Naive B cell (primary cell): ENCODE results near the gene AGBL1. TPM values are rescaled to one million over a fixed set of nuclear protein-coding genes. Genes with fewer than 3 reads are reported as not detected.
"Not testable (repeated sequence)": the region's sequence is repeated elsewhere in the genome, so short reads cannot be mapped to it uniquely, and the experiment has no call there.

Source experiments
- ATAC-seq, 2 donors: fragments of 150-1000 bp; cut with Tn5 transposase; 2 replicates each; pipeline ENCODE4 v1.10.0; 2021; ENCODE audit warnings: low read depth in 2 of 2, mild to moderate bottlenecking in 2 of 2, moderate library complexity in 2 of 2
- DNase-seq: peaks from one replicate; pipeline ENCODE4 v3.0.0; 2022
- H3K27ac Mint-ChIP-seq, 6 donors: one replicate each; pipeline ENCODE4 v1.8.0; 2020 to 2022; ENCODE audit warnings: mild to moderate bottlenecking in 6 of 6, mixed read lengths in 6 of 6, moderate library complexity in 5 of 6, inconsistent platforms in 2 of 6
- H3K27me3 Mint-ChIP-seq, 3 donors: one replicate each; pipeline ENCODE4 v1.8.0; 2021 to 2022; ENCODE audit warnings: mixed read lengths in 3 of 3, mild to moderate bottlenecking in 1 of 3
- H3K36me3 Mint-ChIP-seq, 2 donors: one replicate each; pipeline ENCODE4 v1.8.0; 2020 to 2022; ENCODE audit warnings: mixed read lengths in 2 of 2, inconsistent platforms in 1 of 2, mild to moderate bottlenecking in 1 of 2
- H3K4me1 Mint-ChIP-seq, 3 donors: one replicate each; pipeline ENCODE4 v1.8.0; 2020 to 2022; ENCODE audit warnings: mixed read lengths in 3 of 3, inconsistent platforms in 1 of 3, mild to moderate bottlenecking in 1 of 3, moderate library complexity in 1 of 3
- H3K4me3 Mint-ChIP-seq, 8 donors: one replicate each; pipeline ENCODE4 v1.8.0; 2020 to 2022; ENCODE audit warnings: mild to moderate bottlenecking in 8 of 8, mixed read lengths in 8 of 8, moderate library complexity in 8 of 8, inconsistent platforms in 2 of 8
- H3K9me3 Mint-ChIP-seq, 7 donors: one replicate each; pipeline ENCODE4 v1.8.0; 2020 to 2022; ENCODE audit warnings: mixed read lengths in 7 of 7, mild to moderate bottlenecking in 5 of 7, inconsistent platforms in 2 of 7, moderate library complexity in 1 of 7
- polyA plus RNA-seq, 6 donors: library from polyadenylated mRNA; unstranded; fragments of 300-500 nt; fragmentation: Illumina TruSeq; gene quantifications; one replicate each; pipeline ENCODE4 v1.2.3, GENCODE V29; 2021; ENCODE audit warnings: low read depth in 6 of 6

Gene AGBL1
- polyA plus RNA-seq, 6 donors from 2014 or later, result not detected

DNA sequence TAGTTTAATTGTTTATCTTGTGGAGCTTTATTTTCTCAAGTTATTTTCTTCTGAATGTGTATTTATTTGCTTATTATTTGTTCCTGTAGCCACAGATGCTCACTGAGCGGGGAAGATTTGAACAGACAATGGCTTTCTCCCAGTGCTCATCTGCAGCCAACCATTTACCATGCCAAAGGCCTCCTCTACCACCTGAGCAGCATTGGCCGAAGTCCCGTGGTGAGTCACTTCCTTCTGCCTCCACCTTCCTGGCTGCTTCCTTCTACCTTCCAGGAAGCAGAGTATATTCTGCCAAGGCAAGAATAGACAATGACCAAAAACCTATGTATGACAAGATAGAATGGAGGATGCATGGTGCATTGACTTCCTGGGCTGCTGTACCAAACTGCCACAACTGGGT, 443.1 kb downstream of the AGBL1 start:
- peaks cover 0 to 15% (median 2%) of the 10 kb centered on the region in 7 donors for H3K9me3 Mint-ChIP-seq
- no peak overlapping the region for H3K27ac Mint-ChIP-seq
- no peak for ATAC-seq
- H3K4me1 Mint-ChIP-seq, result no peaks in the 10 kb centered on the region
- H3K36me3 Mint-ChIP-seq, result no peaks in the 10 kb centered on the region
- H3K4me3 Mint-ChIP-seq, result no peak overlapping the region
- no peak for DNase-seq
- no peaks in the 10 kb centered on the region for H3K27me3 Mint-ChIP-seq

DNA sequence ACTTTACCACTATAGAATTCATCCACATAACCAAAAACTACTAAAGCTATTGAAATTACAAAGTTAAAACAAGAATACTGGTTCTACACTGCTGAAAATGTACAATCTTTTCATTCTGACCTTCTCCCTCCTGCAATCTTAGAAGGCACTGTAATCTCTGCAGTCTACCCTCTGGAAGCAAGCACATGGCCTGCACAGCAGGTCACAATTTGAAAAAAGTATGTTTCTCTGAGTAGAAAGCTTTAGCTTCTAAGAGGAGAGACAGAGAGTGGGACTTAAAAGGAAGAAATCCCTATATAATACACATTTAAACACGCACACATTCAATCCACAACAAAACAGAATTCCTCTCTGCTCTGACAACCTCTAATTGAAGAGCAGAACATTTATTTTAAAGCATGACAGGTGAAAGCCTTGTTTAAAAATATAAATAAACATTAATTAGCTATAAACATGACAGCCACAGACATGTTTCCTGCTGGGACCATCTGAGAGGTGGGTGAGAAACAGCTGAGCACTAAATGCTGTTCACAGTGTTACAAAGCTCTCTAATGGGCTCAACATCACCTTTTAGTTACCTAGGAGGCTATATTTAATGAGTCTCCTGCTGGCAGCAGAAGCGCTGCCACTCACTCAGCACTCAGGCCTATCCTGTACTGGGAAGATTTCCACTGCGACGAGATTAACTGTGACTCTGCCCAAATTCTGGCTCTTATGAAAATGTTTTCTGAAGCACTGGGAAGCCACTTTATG, 447.4 kb downstream of the AGBL1 start:
- H3K27ac Mint-ChIP-seq, result no peak overlapping the region
- no peaks in the 10 kb centered on the region for H3K4me1 Mint-ChIP-seq
- no peak overlapping the region for H3K4me3 Mint-ChIP-seq
- H3K27me3 Mint-ChIP-seq, result no peaks in the 10 kb centered on the region
- DNase-seq, result no peak
- H3K36me3 Mint-ChIP-seq, result no peaks in the 10 kb centered on the region
- no peak for ATAC-seq
- peaks cover 0 to 12% (median 4%) of the 10 kb centered on the region in 7 donors for H3K9me3 Mint-ChIP-seq

DNA sequence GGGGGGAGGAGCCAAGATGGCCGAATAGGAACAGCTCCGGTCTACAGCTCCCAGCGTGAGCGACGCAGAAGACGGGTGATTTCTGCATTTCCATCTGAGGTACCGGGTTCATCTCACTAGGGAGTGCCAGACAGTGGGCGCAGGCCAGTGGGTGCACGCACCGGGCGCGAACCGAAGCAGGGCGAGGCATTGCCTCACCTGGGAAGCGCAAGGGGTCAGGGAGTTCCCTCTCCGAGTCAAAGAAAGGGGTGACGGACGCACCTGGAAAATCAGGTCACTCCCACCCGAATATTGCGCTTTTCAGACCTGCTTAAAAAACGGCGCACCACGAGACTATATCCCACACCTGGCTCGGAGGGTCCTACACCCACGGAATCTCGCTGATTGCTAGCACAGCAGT, 448.4 kb downstream of the AGBL1 start:
- peaks cover 0 to 12% (median 4%) of the 10 kb centered on the region in 7 donors for H3K9me3 Mint-ChIP-seq
- not testable (repeated sequence) for H3K36me3 Mint-ChIP-seq, H3K4me3 Mint-ChIP-seq, DNase-seq, ATAC-seq, H3K27me3 Mint-ChIP-seq, H3K27ac Mint-ChIP-seq, H3K4me1 Mint-ChIP-seq

DNA sequence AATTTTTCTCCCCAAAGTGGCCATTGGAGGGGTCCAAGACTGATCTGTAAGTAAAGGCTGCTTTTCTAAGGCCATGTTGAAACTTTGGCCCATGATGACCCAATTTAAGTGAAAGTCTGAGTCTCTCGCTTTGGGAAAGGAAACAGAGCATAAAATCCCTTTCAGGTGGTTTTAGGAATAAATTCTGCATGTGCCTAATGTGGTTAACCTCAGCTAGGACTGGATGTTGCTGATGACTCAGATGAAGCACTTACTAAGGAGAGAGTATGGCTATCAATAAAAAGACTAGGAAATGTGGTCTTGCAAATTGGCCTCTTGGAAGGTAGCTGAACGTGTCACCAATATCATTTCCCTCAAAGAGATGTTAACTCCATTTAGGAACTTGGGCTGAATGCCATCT, 458.5 kb downstream of the AGBL1 start:
- Mint-ChIP-seq H3K27ac (no peak overlapping the region), H3K4me1 (no peaks in the 10 kb centered on the region), H3K4me3 (no peak overlapping the region), H3K27me3 (no peaks in the 10 kb centered on the region), H3K9me3 (peaks cover 0 to 7% (median 0%) of the 10 kb centered on the region in 7 donors), H3K36me3 (no peaks in the 10 kb centered on the region)
- no peak for ATAC-seq
- DNase-seq, result no peak

DNA sequence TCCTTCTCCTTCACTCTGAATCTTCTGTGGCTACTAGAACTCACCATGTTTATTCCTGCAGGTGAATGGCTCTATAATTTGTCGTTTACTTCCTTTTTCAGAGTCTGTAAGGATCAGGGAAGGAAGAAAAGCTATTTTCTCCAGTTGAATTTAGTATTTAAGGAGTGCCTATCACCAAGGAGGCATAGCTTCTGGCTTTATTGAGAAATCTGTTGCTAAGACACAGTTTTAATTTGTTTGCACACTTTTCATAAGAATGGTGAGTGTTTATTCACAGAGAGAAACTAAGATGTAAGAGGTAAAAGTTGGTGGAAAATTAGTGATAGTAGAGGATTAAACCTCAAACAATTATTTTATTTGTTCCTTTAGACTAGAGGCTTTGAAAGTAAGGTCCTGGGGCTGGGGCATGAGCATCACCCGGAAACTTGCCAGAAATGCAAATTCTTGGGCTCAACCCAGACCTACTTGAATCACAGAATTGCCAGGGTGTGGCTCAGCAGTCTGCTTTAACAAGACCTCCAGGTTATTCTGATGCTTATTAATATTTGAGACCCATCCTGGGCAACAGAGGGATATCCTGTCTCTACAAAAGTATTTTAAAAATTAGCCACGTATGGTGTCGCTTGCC, 461.3 kb downstream of the AGBL1 start:
- Mint-ChIP-seq H3K4me1 (no peaks in the 10 kb centered on the region), H3K4me3 (no peak overlapping the region), H3K9me3 (peaks cover 0 to 17% (median 7%) of the 10 kb centered on the region in 7 donors), H3K36me3 (no peaks in the 10 kb centered on the region), H3K27me3 (no peaks in the 10 kb centered on the region), H3K27ac (no peak overlapping the region)
- DNase-seq, result no peak
- no peak for ATAC-seq

DNA sequence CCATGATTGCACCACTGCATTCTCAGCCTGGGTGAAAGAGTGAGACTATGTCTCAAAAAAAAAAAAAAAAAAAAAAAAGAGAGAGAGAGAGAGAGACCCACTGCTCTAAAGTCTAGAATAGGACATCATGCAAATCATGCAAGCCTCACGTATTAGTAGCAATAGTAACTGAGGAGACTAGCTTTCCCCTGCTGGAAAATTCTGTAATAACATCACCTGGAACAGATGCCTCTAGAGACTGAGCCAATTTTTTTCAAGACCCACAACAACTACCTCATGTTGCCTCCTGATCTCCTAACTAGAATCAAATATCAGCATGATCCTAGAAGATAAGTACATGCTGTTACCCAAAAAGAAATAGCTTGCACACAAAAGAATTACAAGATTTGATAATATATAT, 461.9 kb downstream of the AGBL1 start:
- H3K27ac Mint-ChIP-seq, result no peak overlapping the region

DNA sequence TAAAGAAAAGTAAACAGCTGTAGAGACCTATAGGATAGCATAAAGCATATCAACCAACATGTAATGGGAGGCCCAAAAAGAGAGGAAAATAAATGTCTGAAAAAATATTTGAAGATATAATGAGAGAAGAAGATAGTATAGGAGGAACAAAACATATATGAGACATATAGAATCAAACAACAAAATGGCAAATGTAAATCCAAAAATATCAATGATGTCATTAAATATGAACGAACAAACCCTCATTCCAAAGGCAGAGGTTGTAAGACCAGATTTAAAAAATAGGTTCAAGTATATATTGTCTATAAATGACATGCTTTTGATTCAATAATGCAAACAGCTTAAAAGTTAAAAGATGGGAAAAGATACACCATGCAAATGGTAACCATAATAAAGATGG, 470.4 kb downstream of the AGBL1 start:
- no peak overlapping the region for H3K4me3 Mint-ChIP-seq
- peaks cover 0 to 13% (median 2%) of the 10 kb centered on the region in 7 donors for H3K9me3 Mint-ChIP-seq
- no peaks in the 10 kb centered on the region for H3K4me1 Mint-ChIP-seq
- DNase-seq (no peak), ATAC-seq (no peak)
- no peak overlapping the region for H3K27ac Mint-ChIP-seq
- no peaks in the 10 kb centered on the region for H3K27me3 Mint-ChIP-seq
- H3K36me3 Mint-ChIP-seq, result no peaks in the 10 kb centered on the region

More for the DNA sequence above, 461.9 kb downstream of the AGBL1 start:
- Mint-ChIP-seq H3K36me3 (no peaks in the 10 kb centered on the region), H3K4me3 (no peak overlapping the region), H3K27me3 (no peaks in the 10 kb centered on the region), H3K4me1 (no peaks in the 10 kb centered on the region), H3K9me3 (peaks cover 0 to 17% (median 6%) of the 10 kb centered on the region in 7 donors)
- ATAC-seq, result no peak
- DNase-seq, result no peak

DNA sequence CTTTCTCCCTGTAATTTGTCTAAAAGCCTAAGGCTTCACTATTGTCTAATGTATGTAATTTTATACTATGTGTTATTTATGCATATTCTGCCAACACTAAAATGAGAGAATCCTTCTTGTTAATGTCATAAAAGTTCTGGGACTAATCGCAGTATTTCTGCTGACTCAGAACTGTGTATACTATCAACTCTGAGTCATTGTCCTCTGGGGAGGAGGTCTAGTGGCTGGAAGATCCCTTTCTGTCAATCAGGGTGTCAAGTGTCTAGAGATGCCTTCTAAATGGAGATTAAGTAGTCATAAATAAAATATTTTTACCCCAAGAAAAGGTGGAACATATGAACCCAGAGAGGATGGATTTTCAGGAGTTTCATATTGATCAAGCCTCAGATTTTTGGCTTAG, 473.4 kb downstream of the AGBL1 start:
- Mint-ChIP-seq H3K4me3 (no peak overlapping the region), H3K36me3 (no peaks in the 10 kb centered on the region), H3K27ac (no peak overlapping the region), H3K9me3 (peaks cover 0 to 10% (median 2%) of the 10 kb centered on the region in 7 donors), H3K4me1 (no peaks in the 10 kb centered on the region), H3K27me3 (no peaks in the 10 kb centered on the region)
- DNase-seq (no peak), ATAC-seq (no peak)

DNA sequence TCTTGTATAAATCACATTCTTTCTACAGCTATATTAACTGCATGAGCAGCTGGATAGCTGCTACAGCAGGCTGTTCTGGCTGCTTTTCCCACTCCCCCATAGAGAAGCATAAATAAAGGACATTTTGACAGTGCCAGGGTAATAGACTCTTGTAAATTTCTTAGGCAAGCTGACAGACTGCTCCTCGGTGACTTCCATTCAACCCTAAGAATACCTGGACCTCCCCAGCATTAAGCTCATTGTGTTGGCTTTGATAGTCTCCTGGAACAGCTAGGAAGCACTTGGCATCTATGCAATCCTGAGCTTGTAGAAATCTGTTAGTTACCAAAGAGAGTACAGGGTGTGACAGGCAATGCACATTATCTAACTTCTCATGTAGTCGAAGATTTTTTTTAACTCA, 475.4 kb downstream of the AGBL1 start:
- peaks cover 0 to 12% (median 2%) of the 10 kb centered on the region in 7 donors for H3K9me3 Mint-ChIP-seq
- DNase-seq (no peak), ATAC-seq (no peak)
- H3K27me3 Mint-ChIP-seq, result no peaks in the 10 kb centered on the region
- H3K27ac Mint-ChIP-seq, result no peak overlapping the region
- H3K36me3 Mint-ChIP-seq, result no peaks in the 10 kb centered on the region
- no peak overlapping the region for H3K4me3 Mint-ChIP-seq
- no peaks in the 10 kb centered on the region for H3K4me1 Mint-ChIP-seq

DNA sequence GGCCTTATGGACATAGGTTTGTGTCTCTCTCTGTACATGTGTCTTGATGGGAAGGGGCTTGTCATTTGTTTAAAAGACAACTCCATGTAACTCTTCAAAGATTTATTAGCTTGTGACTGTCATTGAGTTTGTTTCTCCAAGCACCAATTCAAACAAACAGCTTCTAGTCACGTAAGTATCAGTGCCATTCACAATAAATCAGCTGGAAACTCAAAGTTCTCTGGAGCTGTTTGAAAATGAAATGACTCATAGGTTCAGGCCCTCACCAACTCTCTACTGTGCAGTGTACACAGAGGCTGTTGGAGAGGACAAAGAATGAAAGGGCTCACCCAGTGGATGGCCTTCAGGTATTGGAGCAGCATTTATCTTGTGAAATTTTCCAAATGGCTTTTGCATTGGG, 476.3 kb downstream of the AGBL1 start:
- Mint-ChIP-seq H3K27me3 (no peaks in the 10 kb centered on the region), H3K9me3 (peaks cover 2 to 12% (median 4%) of the 10 kb centered on the region in 7 donors), H3K27ac (no peak overlapping the region), H3K36me3 (no peaks in the 10 kb centered on the region), H3K4me1 (no peaks in the 10 kb centered on the region), H3K4me3 (no peak overlapping the region)
- ATAC-seq (no peak), DNase-seq (no peak)

DNA sequence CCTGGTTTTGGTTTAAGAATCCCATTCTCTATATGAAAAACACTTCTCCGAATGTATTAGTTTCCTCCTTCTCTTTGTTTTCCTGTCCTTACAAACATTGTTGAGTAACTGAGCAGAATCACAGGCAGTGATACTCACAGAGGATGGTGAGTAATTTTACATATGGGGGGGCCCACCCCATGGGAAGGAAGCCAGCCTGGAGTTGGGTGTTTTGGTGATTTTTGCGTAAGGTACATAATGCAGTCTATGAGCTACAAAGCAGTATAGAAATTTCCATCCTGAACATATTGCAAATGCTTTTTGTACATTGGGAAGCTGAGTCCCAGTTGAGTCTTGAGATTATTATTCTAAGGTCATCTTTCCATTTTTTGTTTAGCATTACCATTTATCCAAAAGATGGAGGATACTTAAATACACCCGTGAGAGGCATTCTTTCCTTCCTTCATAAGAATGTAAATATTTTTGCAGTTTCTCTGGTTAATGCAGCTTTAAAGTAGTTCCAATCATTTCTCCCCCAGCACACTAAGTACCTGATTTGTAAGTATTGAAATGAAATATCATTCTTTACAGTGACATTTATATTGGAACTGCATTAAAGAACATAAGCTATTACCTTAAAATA, 476.8 kb downstream of the AGBL1 start:
- H3K27me3 Mint-ChIP-seq, result no peaks in the 10 kb centered on the region
- H3K4me3 Mint-ChIP-seq, result no peak overlapping the region
- ATAC-seq (no peak), DNase-seq (no peak)
- no peak overlapping the region for H3K27ac Mint-ChIP-seq
- peaks cover 2 to 15% (median 4%) of the 10 kb centered on the region in 7 donors for H3K9me3 Mint-ChIP-seq
- H3K36me3 Mint-ChIP-seq, result peaks cover 0 to 3% of the 10 kb centered on the region in 2 donors
- no peaks in the 10 kb centered on the region for H3K4me1 Mint-ChIP-seq

DNA sequence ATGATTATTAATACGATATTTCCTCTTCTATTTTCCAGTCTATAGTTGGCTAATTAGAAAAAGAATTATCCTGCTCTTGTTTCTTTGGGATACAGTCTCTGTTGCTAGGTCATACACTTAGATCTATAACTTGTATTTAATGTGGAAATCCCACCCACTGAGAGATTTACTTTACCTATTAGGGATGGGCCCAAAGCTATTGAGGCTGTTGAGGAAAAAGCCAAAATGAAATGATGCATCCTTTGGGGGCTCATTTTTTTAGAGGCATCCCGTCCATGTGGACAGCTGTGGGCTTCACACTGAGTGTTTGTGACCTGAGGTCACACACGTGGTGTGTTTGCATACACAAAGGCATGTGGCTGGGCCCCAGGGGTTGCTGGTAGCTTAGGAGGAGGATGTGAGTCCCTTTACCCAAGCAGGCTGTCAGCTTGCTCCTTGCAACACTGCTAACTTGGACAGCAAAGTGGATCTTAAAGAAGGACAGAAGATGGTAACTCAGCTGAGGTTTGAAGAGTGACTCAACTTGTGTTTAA, 477.4 kb downstream of the AGBL1 start:
- Mint-ChIP-seq H3K4me3 (no peak overlapping the region), H3K9me3 (peaks cover 0 to 12% (median 4%) of the 10 kb centered on the region in 7 donors), H3K27me3 (no peaks in the 10 kb centered on the region), H3K36me3 (peaks cover 0 to 4% of the 10 kb centered on the region in 2 donors), H3K27ac (no peak overlapping the region), H3K4me1 (no peaks in the 10 kb centered on the region)
- ATAC-seq, result no peak
- DNase-seq, result no peak

DNA sequence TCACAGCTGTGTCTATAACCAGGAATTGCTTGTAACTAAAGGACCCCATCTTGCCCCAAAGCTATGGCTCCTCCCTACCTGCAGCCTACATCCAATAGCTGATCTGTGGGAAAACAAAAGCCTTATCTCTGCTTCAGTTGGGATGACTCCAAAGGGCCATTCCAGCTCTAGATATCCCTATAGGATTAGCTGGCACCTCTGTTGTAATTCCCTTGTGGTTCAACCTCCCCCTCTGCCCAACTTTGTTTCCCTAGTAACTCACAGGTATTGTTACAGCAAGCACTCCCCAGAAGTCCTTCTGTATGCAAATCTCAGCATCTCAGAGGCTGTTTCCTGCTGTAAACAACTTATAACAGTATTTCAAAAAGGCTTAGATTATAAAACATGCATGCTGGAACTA, 478.6 kb downstream of the AGBL1 start:
- peaks cover 0 to 12% (median 4%) of the 10 kb centered on the region in 7 donors for H3K9me3 Mint-ChIP-seq
- H3K27ac Mint-ChIP-seq, result no peak overlapping the region
- ATAC-seq (no peak), DNase-seq (no peak)
- H3K36me3 Mint-ChIP-seq, result peaks cover 4% of the 10 kb centered on the region in 2 donors
- H3K4me1 Mint-ChIP-seq, result no peaks in the 10 kb centered on the region
- no peak overlapping the region for H3K4me3 Mint-ChIP-seq
- no peaks in the 10 kb centered on the region for H3K27me3 Mint-ChIP-seq

DNA sequence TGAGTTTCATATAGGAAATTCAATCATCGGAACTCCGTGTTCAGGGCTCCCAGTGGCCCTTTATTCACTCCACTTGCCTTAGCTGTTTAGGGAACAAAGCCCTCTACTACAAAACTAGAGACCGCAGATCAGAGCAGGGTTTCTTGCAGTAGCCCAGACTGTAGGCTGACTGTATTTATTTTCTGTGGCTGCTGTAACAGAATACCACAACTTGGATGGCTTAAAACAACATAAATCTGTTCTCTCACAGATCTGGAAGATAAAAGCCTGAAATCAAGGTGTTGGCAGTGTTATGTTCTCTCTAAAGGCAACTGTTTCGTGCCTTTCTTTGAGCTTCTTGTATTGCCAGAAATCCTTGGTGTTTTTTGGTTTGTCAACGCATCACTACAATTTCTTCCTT, 479.0 kb downstream of the AGBL1 start:
- H3K36me3 Mint-ChIP-seq, result peaks cover 4 to 9% of the 10 kb centered on the region in 2 donors
- H3K9me3 Mint-ChIP-seq, result peaks cover under 1 to 15% (median 4%) of the 10 kb centered on the region in 7 donors
- no peak overlapping the region for H3K4me3 Mint-ChIP-seq
- no peaks in the 10 kb centered on the region for H3K27me3 Mint-ChIP-seq
- H3K27ac Mint-ChIP-seq, result no peak overlapping the region
- ATAC-seq (no peak), DNase-seq (no peak)
- H3K4me1 Mint-ChIP-seq, result no peaks in the 10 kb centered on the region
